ENCODE measurements around the gene KCNF1.
"Not testable (repeated sequence)": the region's sequence is repeated elsewhere in the genome, so short reads cannot be mapped to it uniquely, and the experiment has no call there.

GRCh38 chr2:10958452-10958851, 46.7 kb downstream of the KCNF1 start:
- TF ChIP-seq ATF3 (IDR thresholded peaks at IDR 0.05); RAD21 (IDR thresholded peaks at IDR 0.05); CTCF (IDR thresholded peaks at IDR 0.05; ENCODE audit: low read depth, low read length, missing input control); REST (IDR thresholded peaks at IDR 0.05); SP1 (IDR thresholded peaks at IDR 0.05); ZBTB33 (IDR thresholded peaks at IDR 0.05); GABPA (IDR thresholded peaks at IDR 0.05 in 1 of 2, conservative IDR thresholded peaks at IDR 0.05 in 1 of 2); FOXA1 (IDR thresholded peaks at IDR 0.05): not testable (repeated sequence)
